OCI-LY7 (cell line): ENCODE results near the gene PHACTR1. TPM values are rescaled to one million over a fixed set of nuclear protein-coding genes. Genes with fewer than 3 reads are reported as not detected.

Source experiments
- BruUV-seq: library from RNA; stranded (reverse); fragments of 400-500 nt; replicated peaks from 2 replicates; lab custom pipeline; 2021; lab: Mats Ljungman, UMichigan
- CTCF ChIA-PET: fragments of 300-600 bp; sonication (Branson Sonifier 250); formaldehyde crosslinking; loops from one replicate; lab custom pipeline; 2022; ENCODE audit warnings: antibody characterized with exemption; ENCODE audit not compliant: unreplicated experiment; lab: Charles Lee
- POLR2A ChIA-PET: fragments of 300-600 bp; sonication (Branson Sonifier 250); formaldehyde crosslinking; loops from one replicate; lab custom pipeline; 2022; ENCODE audit warnings: antibody characterized with exemption; lab: Charles Lee
- DNase-seq: peaks from one replicate; pipeline ENCODE4 v3.0.0-alpha.2; 2015; ENCODE audit warnings: low spot score
- H2AFZ ChIP-seq: fragments of 200-600 bp; sonication (generic), shearing (Covaris generic); 2 replicates; pipeline ENCODE4 v1.6.1; 2014; ENCODE audit warnings: mild to moderate bottlenecking, antibody characterized with exemption, low read length, moderate library complexity
- H3K27ac ChIP-seq: fragments of 200-600 bp; sonication (generic); 2 replicates; pipeline ENCODE4 v1.5.1; 2014; ENCODE audit warnings: mixed run types, low read depth, mild to moderate bottlenecking, moderate library complexity, low read length, inconsistent platforms; ENCODE audit not compliant: poor library complexity, severe bottlenecking
- H3K36me3 ChIP-seq: fragments of 200-600 bp; sonication (generic); 2 replicates; pipeline ENCODE4 v1.6.1; 2014; ENCODE audit warnings: mild to moderate bottlenecking, antibody characterized with exemption, low read length, moderate library complexity, mixed read lengths; ENCODE audit not compliant: insufficient read depth
- H3K4me1 ChIP-seq: fragments of 200-600 bp; sonication (generic); 2 replicates; pipeline ENCODE4 v1.5.1; 2014; ENCODE audit warnings: mild to moderate bottlenecking, low read length; ENCODE audit not compliant: insufficient read depth, poor library complexity, severe bottlenecking
- H3K4me2 ChIP-seq: fragments of 200-600 bp; sonication (generic); 2 replicates; pipeline ENCODE4 v1.6.1; 2014; ENCODE audit warnings: mild to moderate bottlenecking, low read length
- H3K4me3 ChIP-seq: fragments of 200-600 bp; sonication (generic); 2 replicates; pipeline ENCODE4 v1.5.1; 2014; ENCODE audit warnings: mild to moderate bottlenecking, low read depth, low read length; ENCODE audit not compliant: poor library complexity, severe bottlenecking
- H3K79me2 ChIP-seq: fragments of 200-600 bp; sonication (generic); 2 replicates; pipeline ENCODE4 v1.6.1; 2016; ENCODE audit warnings: low read depth, mild to moderate bottlenecking, low read length, moderate library complexity, mixed read lengths; ENCODE audit not compliant: insufficient read depth
- H3K9me2 ChIP-seq: fragments of 200-600 bp; sonication (generic); 2 replicates; pipeline ENCODE4 v1.6.1; 2016; ENCODE audit warnings: mild to moderate bottlenecking, low read length, mixed read lengths; ENCODE audit not compliant: insufficient read depth
- H3K9me3 ChIP-seq: fragments of 200-600 bp; sonication (generic); 2 replicates; pipeline ENCODE4 v1.6.1; 2014; ENCODE audit warnings: mild to moderate bottlenecking, mixed run types, low read length, mixed read lengths
- H4K20me1 ChIP-seq: fragments of 200-600 bp; sonication (generic); 2 replicates; pipeline ENCODE4 v1.6.1; 2014; ENCODE audit warnings: mild to moderate bottlenecking, antibody characterized with exemption, low read length, moderate library complexity, mixed read lengths; ENCODE audit not compliant: insufficient read depth
- EZH2phosphoT487 ChIP-seq: fragments of 200-600 bp; sonication (generic); IDR thresholded peaks from 2 replicates; pipeline ENCODE4 v1.6.1; 2018; ENCODE audit warnings: low read depth, borderline replicate concordance, mild to moderate bottlenecking, mixed run types, antibody characterized with exemption, low read length, moderate library complexity, mixed read lengths
- intact Hi-C: fragments of 100-400 bp; cut with micrococcal nuclease; formaldehyde crosslinking; loops from one replicate; pipeline ENCODE4 v1.10.0; 2022; ENCODE audit not compliant: unreplicated experiment
- total RNA-seq, 2 experiments: library from RNA; depleted of rRNA in 1 of 2; stranded (reverse); fragments of >200 nt in 1 of 2; shearing (Covaris generic) in 1 of 2; gene quantifications; 2 replicates each; pipeline ENCODE4 v1.2.3, GENCODE V29; 2014 to 2022
- TF ChIP-seq, protein P1 (sequence below): fragments of 200-600 bp; sonication (generic); conservative IDR thresholded peaks from 2 replicates; pipeline ENCODE4 v1.5.1; 2014; ENCODE audit warnings: mild to moderate bottlenecking, antibody characterized with exemption, low read length, moderate library complexity, mixed read lengths

The PHACTR1 gene
- total RNA-seq, 2 experiments from 2014 or later = 25.1 to 46.6 TPM

DNA sequence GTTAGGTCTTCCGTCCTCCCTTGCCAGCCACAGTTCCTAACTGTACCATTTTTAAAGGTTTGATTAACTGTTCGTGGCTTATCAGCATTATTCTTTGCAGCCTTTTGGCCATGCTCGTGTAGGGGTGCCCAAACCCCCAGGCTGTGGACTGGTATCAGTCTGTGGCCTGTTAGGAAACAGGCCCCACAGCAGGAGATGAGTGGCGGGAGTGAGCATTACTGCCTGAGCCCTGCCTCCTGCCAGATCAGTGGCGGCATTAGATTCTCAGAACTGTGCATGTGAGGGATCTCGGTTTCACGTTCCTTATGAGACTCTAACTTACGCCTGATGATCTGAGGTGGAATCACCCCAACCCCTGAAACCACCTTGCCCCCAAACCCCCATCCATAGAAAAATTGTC lies 532.4 kb downstream of the PHACTR1 start:
- no peaks in the 10 kb centered on the region for H3K4me1 ChIP-seq
- ChIA-PET POLR2A (no interaction called here), CTCF (no interaction called here)
- no peak overlapping the region for H3K27ac ChIP-seq
- H3K4me3 ChIP-seq = no peak overlapping the region
- TF ChIP-seq, protein P1, sequence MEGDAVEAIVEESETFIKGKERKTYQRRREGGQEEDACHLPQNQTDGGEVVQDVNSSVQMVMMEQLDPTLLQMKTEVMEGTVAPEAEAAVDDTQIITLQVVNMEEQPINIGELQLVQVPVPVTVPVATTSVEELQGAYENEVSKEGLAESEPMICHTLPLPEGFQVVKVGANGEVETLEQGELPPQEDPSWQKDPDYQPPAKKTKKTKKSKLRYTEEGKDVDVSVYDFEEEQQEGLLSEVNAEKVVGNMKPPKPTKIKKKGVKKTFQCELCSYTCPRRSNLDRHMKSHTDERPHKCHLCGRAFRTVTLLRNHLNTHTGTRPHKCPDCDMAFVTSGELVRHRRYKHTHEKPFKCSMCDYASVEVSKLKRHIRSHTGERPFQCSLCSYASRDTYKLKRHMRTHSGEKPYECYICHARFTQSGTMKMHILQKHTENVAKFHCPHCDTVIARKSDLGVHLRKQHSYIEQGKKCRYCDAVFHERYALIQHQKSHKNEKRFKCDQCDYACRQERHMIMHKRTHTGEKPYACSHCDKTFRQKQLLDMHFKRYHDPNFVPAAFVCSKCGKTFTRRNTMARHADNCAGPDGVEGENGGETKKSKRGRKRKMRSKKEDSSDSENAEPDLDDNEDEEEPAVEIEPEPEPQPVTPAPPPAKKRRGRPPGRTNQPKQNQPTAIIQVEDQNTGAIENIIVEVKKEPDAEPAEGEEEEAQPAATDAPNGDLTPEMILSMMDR = no peak
- TF ChIP-seq EZH2phosphoT487 = no peak
- DNase-seq = no peak
- no TSS peak for BruUV-seq
- intact Hi-C loops = no loop called here
- no peak overlapping the region for H2AFZ ChIP-seq
- no peaks in the 10 kb centered on the region for H4K20me1 ChIP-seq
- no peaks in the 10 kb centered on the region for H3K36me3 ChIP-seq
- no peaks in the 10 kb centered on the region for H3K9me2 ChIP-seq
- no peaks in the 10 kb centered on the region for H3K9me3 ChIP-seq
- H3K4me2 ChIP-seq = no peak overlapping the region
- H3K79me2 ChIP-seq = no peaks in the 10 kb centered on the region

DNA sequence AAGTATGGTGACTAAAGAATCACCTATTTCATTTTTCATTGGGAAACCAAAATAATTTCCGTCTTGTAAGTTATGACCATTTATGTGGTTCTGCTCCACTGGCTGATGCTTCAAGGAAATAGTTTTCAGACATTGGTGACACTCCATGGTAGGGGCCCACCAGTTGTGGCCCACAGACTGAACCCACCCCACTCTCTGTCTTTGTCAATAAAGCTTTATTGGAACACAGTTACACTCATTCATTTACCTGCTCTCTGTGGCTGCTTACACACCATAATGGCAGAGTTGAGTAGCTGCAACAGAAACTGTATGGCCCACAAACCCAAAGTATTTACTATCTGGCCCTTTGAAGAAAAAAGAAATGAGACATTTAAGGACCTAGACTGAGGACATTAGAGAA lies 533.2 kb downstream of the PHACTR1 start:
- CTCF ChIA-PET = interaction anchor here (1.4 kb wide), 1 partner anchor 10 kb away, joined by 5 read pairs; no protein-coding TSS in a partner anchor
- POLR2A ChIA-PET = interaction anchor here (1.6 kb wide), 1 partner anchor 11 kb away, joined by 3 read pairs; no protein-coding TSS in a partner anchor
- H3K4me2 ChIP-seq = no peak overlapping the region
- H3K4me3 ChIP-seq = no peak overlapping the region
- no TSS peak for BruUV-seq
- H3K36me3 ChIP-seq = no peaks in the 10 kb centered on the region
- no peaks in the 10 kb centered on the region for H3K9me3 ChIP-seq
- H2AFZ ChIP-seq = no peak overlapping the region; the same call in 1 of the 2 replicates
- intact Hi-C loops = no loop called here
- no peak for DNase-seq
- no peaks in the 10 kb centered on the region for H4K20me1 ChIP-seq
- TF ChIP-seq EZH2phosphoT487 = no peak
- TF ChIP-seq, protein P1 = no peak
- H3K79me2 ChIP-seq = no peaks in the 10 kb centered on the region
- no peaks in the 10 kb centered on the region for H3K4me1 ChIP-seq
- H3K9me2 ChIP-seq = no peaks in the 10 kb centered on the region
- no peak overlapping the region for H3K27ac ChIP-seq

DNA sequence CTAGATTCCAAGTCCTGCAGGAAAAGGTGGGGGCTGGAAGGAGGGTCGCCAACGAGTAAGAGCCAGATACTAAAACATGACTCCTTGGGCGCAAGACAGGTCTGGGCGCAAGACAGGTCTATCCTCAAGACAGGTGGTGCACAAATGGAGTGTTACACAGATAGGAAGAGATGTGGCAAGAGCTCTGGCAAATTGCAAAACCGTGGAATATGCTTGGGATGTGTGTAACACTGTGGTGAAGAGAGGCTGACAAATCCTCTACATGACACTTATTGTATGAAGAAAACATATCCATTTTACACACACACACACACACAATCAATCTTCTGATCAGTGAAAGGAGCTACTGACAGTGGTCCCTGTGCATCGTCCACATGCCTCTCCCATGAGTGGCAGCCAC lies 534.1 kb downstream of the PHACTR1 start:
- intact Hi-C loops = no loop called here
- H3K36me3 ChIP-seq = peaks cover 3% of the 10 kb centered on the region; the same call in 1 of the 2 replicates
- DNase-seq = no peak
- peaks cover 5% of the 10 kb centered on the region for H3K9me3 ChIP-seq
- H4K20me1 ChIP-seq = no peaks in the 10 kb centered on the region
- no peak overlapping the region for H3K4me2 ChIP-seq
- H3K79me2 ChIP-seq = no peaks in the 10 kb centered on the region
- H3K9me2 ChIP-seq = no peaks in the 10 kb centered on the region
- CTCF ChIA-PET = interaction anchor here (1.4 kb wide), 1 partner anchor 9 kb away, joined by 5 read pairs; no protein-coding TSS in a partner anchor
- H3K4me3 ChIP-seq = no peak overlapping the region
- no TSS peak for BruUV-seq
- POLR2A ChIA-PET = interaction anchor here (0.8 to 1.6 kb wide), 2 partner anchors 11 kb away, joined by 3 read pairs; no protein-coding TSS in a partner anchor
- TF ChIP-seq EZH2phosphoT487 = no peak
- TF ChIP-seq, protein P1 = no peak
- no peak overlapping the region for H3K27ac ChIP-seq
- no peaks in the 10 kb centered on the region for H3K4me1 ChIP-seq
- no peak overlapping the region for H2AFZ ChIP-seq
